KOPT-K1 (cell line): ENCODE data around the gene ITK.
"Not testable (repeated sequence)": the region's sequence is repeated elsewhere in the genome, so short reads cannot be mapped to it uniquely, and the experiment has no call there.

Experiments
- H3K27ac ChIP-seq: fragments of 200-600 bp; sonication (generic); 2 replicates; pipeline ENCODE4 v1.5.1; 2016; ENCODE audit warnings: antibody characterized with exemption, mild to moderate bottlenecking, low read depth, low read length; ENCODE audit not compliant: poor library complexity, severe bottlenecking
- H3K36me3 ChIP-seq: fragments of 200-600 bp; sonication (generic); 2 replicates; pipeline ENCODE4 v1.5.1; 2017; ENCODE audit warnings: antibody characterized with exemption, mild to moderate bottlenecking, low read length, moderate library complexity; ENCODE audit not compliant: insufficient read depth
- H3K9me3 ChIP-seq: fragments of 200-600 bp; sonication (generic); 2 replicates; pipeline ENCODE4 v1.5.1; 2017; ENCODE audit warnings: antibody characterized with exemption, low read length, mild to moderate bottlenecking; ENCODE audit not compliant: insufficient read depth, poor library complexity, severe bottlenecking

The ITK gene

DNA sequence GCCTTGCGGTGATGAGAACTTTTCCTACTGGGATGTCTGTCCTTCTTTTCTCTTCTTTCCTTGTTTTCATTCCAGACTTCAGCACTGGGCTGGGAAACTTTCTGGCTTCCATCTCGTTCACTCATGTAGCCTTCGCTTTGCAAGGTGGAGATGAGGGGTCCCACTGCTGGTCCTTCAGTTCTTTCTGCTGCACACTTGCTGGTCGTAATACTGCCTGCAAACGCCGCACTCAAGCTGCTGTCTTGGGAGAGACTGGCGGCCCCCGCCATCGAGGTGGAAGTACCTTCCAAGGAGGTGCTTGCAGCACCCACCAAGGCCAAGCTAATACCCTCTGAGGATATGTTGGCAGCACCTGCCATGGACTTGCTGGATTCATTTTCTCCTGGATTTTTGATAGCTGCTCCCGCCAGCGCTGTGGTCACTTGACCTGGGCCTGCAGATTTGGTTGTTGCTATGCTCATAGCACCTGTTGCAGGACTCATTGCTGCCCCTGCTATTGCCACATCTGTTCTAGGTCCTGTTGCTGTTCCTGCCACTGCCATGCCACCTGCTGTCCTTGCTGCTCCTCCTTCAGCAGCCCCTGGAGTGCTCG is 17.6 kb upstream of the ITK start:
- no peaks in the 10 kb centered on the region for H3K9me3 ChIP-seq
- no peak overlapping the region for H3K27ac ChIP-seq
- H3K36me3 ChIP-seq: no peaks in the 10 kb centered on the region

DNA sequence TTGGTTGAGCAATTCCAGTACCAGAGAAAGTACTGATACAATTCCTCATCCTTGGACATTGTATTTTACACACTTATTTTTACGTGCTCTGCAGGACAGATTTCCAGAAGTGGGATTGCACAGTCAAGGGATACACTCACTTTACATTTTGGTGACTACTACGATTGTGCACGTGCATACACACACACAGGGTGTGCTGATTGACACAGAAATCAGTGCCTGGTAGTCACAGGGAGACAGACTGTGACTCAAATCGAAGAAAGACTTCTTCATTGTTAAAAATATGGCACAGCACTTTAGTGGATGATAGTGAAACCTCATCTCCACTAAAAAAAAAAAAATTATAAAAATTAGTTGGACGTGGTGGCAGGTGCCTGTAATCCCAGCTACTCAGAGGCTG is 16.1 kb upstream of the ITK start:
- Histone ChIP-seq H3K9me3 (no peaks in the 10 kb centered on the region), H3K27ac (no peak overlapping the region), H3K36me3 (no peaks in the 10 kb centered on the region)

DNA sequence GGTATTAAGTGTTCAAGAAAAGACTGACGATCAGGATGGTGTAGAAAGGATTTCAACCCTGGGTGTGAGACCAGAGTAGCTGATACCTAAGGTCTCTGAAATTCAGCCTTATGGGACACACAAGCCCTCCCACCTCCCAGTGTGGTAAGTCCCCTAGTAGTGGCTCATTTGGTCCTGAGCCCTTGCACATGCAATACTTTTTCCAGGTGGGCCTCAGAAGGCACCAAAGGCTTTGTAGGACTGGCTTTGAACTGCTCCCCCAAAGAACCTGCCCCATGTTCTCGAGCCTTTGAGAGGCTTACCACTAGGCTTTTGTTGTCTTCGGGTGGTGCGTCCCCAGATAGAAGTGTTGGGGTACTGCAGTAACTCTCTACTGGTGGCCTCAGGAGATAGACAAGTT is 15.4 kb upstream of the ITK start:
- Histone ChIP-seq H3K27ac (no peak overlapping the region), H3K36me3 (no peaks in the 10 kb centered on the region), H3K9me3 (peaks cover 4% of the 10 kb centered on the region)

DNA sequence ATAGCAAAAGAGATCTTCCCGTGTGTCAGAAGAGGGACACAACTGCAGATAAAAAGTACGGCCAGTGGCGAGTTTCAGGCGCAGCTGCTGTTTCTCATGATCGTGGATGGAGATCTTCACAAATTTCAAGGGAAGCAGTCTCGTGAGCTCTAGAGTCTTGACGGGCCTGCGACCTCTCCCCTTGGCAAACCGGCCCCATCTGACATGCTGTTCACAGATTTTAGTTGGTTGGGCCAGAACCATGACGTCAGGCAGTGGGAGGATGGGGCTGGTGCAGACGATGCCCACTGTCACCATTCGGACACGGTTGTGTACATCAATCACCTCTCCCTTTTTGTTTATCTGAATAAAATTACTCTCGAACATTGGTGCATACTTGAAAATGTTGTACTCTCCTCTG is 15.0 kb upstream of the ITK start:
- Histone ChIP-seq H3K27ac (no peak overlapping the region), H3K9me3 (peaks cover 8% of the 10 kb centered on the region), H3K36me3 (no peaks in the 10 kb centered on the region)

DNA sequence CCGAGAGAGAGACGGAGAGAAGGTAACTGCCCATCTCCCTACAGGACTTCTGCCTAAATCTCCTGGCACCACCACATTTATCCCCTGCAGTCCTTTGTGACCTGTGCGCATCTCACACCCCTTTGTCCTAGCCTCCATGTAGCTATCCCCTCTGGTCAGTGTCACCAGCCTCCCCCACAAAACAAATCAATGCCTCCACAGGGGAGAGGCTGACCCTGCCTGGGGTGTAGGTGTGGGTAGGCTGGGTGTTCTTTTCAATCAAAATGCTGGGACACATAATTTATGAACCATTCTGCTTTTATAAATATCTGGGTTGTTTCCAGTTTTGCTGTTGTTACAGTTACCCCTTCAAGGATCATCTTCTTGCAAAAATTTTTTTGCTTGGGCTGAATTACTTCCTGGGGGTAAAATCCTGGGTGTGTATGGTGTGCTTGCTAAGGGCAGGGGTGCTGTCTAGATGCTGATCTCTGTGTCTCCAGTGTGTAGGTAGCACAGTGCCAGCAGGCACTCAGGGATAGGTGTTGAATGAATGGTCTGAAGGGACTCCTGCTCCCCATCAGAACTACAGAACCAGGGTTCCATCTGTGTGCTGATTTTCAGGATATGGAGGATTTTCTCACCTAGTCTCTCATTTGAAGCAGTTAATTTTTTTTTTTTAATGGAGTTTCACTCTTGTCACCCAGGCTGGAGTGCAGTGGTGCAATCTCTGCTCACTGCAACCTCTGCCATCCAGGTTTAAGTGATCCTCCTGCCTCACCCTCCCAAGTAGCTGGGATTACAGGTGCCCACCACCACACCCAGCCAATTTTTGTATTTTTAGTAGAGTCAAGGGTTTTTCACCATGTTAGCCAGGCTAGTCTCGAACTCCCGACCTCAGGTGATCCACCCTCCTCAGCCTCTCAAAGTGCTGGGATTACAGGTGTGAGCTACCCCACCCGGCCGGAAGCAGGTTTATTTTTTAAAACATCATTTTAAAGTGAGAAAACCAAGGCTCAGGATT is 14.1 kb upstream of the ITK start, which contains the start of gene GARIN3:
Gene GARIN3, minus strand, starts transcription at position 51 of the 1,000 bp plus-strand sequence. CDS start 96 bp downstream, outside the sequence.
- H3K27ac ChIP-seq: no peak within 1 kb of the TSS
- peaks cover 12% of the 10 kb centered on the region for H3K9me3 ChIP-seq
- no peaks in the 10 kb centered on the region for H3K36me3 ChIP-seq

DNA sequence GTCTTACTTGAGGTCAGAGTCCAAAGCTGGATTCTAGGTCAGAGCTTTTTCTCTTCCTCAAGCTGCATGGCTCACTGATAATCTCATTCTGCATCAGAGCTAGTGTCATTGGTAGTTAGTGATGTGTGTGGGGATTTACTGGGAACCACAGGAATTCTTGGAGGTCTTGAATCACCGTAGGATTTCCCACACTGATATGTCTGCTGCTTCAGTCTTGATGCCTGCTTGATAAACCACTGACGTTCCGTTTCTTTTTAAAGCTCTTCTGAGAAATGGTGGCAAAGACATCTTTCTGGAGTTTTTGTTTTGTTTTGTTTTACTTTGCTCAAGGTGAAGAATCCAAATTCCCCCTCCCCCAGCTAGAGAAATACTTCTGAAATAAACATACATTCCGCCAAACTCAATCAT is 13.4 kb upstream of the ITK start:
- Histone ChIP-seq H3K27ac (peak overlapping the region; percentile 10), H3K9me3 (peaks cover 12% of the 10 kb centered on the region), H3K36me3 (no peaks in the 10 kb centered on the region)

DNA sequence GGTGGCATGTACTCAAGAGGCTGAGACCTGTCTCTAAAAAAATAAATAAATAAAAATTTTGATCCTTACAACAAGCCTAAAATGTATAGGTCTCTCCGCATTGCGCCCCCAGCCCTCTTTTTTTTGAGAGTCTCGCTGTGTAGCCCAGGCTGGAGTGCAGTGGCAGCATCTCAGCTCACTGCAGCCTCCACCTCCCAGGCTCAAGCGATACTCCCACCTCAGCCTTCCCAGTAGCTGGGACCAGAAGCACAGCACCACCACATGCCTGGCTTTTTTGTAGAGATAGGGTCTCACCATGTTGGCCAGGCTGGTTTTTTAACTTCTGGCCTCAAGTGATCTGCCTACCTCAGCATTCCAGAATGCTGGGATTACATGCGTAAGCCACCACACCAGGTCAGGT is 12.4 kb upstream of the ITK start:
- no peak overlapping the region for H3K27ac ChIP-seq
- peaks cover 12% of the 10 kb centered on the region for H3K9me3 ChIP-seq
- no peaks in the 10 kb centered on the region for H3K36me3 ChIP-seq

DNA sequence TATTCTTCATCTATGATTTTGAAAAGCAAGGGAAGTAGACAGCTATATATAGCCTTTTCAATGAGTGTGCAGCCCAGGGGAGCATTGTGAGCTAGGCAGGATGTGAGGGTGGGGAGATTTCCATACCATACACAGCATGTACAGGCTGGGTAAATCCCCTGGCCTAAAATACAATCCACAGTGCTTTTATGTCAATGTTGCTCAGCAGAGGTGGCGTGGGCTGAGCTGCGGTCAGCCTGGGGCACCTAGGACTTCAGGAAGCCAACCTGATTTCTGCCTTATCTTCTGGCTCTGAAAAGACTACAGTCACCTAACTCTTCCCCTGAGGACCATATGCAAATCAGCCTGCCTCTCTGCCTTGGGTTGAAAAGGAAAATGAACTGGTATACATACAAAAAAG is 8.2 kb upstream of the ITK start:
- Histone ChIP-seq H3K9me3 (peaks cover 12% of the 10 kb centered on the region), H3K36me3 (no peaks in the 10 kb centered on the region), H3K27ac (peak overlapping the region; percentile 59)

DNA sequence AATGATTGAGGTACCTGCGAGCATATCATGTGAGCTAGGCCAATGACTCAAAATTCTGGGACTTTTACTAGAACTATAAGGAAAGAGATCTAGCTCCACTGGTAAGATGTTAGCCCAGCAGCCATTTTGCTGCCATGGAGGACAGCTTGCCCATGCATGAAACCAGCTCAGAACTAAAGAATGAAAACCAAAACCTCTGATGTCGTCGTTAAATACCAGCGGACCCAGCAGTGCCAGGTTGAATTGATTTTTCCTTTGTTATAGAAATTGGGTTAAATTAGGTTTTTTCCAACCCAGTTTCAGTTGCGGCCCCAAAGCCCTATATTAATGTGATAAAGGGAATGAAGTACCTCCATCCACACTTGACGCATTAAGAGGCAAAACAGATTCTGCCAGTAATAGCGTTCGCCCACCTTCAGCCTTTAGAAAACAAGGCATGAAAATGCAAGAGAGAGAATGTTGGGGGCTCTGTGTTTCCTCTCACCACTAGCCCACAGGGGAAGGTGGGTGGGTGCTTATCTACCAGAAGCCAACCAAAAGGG is 5.5 kb upstream of the ITK start:
- Histone ChIP-seq H3K9me3 (peaks cover 10% of the 10 kb centered on the region), H3K27ac (no peak overlapping the region), H3K36me3 (no peaks in the 10 kb centered on the region)

DNA sequence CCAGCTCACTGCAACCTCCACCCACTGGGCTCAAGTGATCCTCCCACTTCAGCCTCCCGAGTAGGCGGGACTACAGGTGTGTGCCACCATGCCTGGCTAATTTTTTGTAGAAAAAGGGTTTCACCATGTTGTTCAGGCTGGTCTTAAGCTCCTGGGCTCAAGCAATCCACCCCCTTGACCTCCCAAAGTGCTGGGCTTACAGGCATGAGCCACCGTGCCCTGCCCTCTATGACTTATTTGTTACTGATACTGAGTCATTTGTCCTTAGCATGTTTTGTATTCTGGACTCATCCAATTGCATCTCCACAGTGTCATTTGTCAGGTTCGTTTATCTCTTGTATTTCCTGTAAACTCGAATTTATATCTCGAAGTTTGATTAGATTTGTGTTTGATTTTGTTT is 2.7 kb upstream of the ITK start:
- peak overlapping the region; percentile 96 for H3K27ac ChIP-seq
- no peaks in the 10 kb centered on the region for H3K36me3 ChIP-seq
- no peaks in the 10 kb centered on the region for H3K9me3 ChIP-seq

DNA sequence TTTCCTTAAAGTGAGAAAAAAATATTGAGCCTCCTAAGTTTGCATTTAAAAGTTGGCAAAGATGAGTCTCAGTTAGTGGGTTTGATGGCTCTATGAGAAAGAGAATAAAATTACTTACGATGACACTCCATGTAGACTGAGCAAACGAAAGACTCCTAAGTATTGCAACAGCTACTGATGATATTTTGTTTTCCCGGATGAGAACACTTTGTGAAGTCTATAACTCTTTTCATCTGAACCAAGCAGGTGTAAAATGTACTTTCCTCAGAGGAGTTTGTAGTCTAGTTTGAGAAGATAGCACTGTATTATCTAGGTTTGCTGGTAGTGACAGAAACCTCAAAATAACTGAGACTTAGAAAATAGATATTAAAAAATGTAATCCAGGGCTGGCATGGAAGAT is 1.7 kb upstream of the ITK start:
- H3K27ac ChIP-seq: peak overlapping the region; percentile 96
- peaks cover 7% of the 10 kb centered on the region for H3K36me3 ChIP-seq
- H3K9me3 ChIP-seq: no peaks in the 10 kb centered on the region

DNA sequence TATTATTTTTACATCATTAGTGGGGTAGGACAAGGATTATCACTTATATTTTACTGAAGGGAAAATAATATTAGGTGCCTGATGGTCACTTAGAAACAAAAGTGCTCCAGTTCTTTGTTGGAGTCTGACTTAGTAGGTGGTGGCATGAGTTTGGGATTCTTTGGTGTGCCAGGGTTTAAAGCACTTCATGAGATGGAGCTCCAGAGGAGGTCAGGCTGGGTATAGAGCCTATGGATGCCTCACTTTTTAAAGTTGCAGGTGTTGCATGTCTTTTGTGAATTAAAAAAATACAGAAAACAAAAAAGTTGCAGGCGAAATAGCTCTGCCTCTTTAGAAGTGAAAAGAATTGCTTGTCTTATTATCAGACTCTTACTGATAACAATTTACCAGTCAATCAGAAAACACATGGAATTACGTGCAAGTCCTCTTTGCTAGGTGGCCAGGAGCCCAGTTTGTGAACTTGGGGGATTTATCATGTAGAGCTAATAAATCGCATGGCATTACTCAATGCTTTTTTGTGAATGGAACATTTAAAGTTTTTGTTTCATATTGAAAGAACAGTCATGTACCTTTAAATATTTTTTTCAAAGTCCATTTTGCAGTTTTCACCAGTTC is 1.6 kb downstream of the ITK start:
- H3K36me3 ChIP-seq: peaks cover 40% of the 10 kb centered on the region
- H3K27ac ChIP-seq: peak overlapping the region; percentile 96
- H3K9me3 ChIP-seq: no peaks in the 10 kb centered on the region

DNA sequence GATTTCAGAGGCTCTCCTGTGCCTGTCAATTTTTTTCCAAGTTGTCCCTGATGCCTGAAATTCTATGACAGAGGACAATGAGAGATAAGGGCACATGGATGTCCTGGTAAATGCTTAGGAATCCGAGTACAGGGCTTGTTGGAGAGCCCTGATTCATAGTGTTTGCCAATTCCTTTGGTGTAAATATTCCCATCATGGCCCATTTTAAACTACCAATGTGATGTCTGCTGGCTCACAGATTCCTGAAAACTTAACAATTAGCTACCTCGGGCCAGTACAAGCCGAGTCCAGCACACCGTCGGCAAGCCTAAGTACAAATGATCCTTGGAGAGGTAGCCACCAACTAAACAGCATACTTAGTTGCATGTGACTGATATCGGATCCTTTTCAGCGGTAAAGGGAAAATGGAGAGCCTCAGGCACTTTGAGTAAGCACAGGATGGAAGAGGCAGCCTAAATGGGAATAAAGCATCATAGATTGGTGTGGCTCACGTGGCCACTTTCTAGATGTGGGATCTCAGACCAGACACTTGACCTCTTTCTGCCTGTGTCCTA is 3.6 kb downstream of the ITK start:
- no peaks in the 10 kb centered on the region for H3K9me3 ChIP-seq
- peak overlapping the region; percentile 96 for H3K27ac ChIP-seq
- peaks cover 59% of the 10 kb centered on the region for H3K36me3 ChIP-seq

DNA sequence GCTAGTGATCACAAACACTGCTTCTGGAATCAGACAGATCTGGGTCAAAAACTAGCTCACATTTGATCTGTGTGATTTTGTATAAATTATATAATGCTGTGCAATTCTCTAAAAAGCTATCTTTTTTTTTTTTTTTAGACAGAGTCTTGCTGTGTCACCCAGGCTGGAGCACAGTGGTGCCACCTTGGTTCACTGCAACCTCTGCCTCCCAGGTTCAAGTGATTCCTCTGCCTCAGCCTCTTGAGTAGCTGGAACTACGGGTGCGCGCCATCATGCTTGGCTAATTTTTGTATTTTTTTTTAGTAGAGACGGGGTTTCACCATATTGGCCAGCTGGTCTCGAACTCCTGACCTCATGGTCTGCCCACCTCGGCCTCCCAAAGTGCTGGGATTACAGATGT is 4.5 kb downstream of the ITK start:
- H3K9me3 ChIP-seq, H3K27ac ChIP-seq: not testable (repeated sequence)
- peaks cover 67% of the 10 kb centered on the region for H3K36me3 ChIP-seq
